ENCODE results near the gene BRD3OS.
"Not testable (repeated sequence)": the region's sequence is repeated elsewhere in the genome, so short reads cannot be mapped to it uniquely, and the experiment has no call there.

Gene BRD3OS

DNA sequence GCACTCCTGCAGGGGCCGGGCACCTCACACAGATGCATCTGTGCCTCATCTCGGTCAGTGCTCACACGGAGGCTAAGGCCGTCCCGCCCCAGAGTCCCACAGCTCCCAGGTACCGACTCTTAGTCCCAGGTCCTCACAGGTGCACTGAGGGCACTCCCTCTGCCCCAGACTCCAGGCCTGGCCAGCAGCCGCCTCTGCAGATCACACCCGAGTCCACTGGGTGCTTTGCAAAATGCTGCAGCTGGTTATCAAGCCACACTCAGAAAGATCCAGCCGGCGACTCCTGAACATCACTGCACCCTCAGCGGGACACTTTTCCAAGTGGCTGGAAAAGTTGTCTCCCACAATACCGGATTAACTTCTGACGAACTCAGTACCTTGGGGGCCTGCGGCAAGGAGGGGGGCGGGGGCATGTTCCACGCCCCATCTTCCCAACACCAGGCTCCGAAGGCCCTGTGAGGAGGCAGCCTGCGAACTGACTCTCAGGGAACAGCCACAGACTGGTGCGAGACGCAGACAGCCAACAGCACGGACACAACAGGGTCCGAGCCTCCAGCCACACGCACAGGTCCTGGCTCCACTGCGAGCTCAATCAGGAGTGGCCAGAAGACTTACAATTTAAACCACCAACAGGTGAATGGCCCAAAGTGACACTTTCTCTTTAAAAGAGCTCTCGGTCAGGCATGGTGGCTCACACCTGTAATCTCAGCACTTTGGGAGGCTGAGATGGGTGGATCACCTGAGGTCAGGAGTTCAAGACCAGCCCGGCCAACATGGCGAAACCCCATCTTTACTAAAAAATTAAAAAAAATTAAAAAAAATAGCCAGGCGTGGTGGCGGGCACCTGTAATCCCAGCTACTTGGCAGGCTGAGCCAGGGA lies 38.5 kb downstream of the BRD3OS start:
- no peak for DNase-seq (ENCODE audit: low read depth, low spot score)

DNA sequence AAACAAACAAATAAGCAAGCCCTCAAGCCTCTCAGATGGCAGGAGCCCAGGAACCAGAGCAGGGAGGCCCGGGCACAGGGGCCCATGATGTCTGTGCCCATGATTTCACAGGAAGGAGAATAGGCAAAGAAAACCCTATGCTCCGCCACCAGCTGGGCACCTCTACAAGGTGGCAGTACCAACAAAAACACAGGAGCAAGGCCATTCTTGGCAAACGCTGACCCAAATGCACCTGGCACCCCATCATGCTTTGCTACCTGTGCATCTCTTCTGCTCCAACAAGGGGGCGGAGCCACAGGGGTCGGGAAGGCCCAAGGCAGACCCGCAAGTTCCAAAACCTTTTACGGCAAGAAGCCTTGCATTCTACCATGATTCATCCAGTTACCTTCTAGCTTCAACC lies 39.4 kb downstream of the BRD3OS start:
- DNase-seq (ENCODE audit: low read depth, low spot score) = no peak

DNA sequence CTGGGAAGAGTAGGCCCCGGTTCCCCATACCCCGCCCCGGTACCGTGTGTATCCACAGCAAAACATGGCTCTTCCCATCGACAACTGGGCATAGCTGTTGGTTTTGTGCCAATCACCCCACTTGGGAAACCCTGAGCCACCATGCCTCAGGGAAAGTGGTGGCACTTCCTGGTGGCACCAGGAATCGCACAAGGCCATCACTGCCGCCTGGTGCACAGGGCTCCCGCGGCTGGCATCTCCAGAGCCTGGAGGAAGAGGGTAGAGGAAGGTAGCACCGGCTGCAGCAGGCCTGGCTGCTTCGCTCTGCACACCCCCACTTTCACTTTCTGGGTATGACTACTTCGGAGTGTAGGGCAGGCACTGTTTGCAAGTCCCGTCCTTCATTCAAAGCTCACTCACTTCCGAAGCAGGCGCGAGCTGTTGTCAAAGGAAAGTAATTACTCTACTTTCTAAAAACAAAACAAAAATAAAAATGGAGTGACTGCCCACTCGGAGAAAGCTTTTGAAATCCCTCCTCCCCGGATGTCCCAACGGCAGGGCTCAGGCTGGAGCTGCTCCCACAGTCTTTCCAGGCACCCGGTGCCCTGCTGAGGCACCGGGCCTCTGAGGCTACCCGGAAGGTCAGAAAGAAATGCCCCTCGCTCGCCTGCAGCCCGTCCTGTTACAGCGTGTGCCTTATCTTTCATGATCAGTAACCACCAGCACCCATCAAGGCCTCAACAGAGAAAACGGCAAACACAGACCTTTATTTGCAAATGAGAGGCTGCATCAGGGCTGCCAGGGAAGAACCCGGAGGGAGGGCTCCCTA lies 40.5 kb downstream of the BRD3OS start:
- DNase-seq (ENCODE audit: low read depth, low spot score) = peak; percentile 49

DNA sequence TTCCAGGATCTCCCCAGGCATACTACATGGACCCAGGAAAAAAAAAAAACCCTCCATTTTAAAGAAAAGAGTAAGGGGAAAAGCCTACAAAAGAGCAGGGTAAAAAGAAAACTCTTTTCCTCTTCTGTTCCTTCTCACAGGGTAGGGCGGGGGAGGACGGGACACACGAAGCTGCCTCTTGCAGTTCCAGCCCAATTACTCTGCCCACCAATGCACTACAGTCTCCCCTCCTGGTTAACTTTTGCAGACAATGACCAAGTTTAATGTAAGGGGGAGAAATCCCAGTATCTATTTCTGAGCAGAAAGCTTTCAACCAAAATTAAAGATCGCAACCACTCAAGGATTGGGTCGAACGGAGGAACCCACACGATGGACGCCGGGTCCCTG lies 41.2 kb downstream of the BRD3OS start:
- no peak for DNase-seq (ENCODE audit: low read depth, low spot score)

DNA sequence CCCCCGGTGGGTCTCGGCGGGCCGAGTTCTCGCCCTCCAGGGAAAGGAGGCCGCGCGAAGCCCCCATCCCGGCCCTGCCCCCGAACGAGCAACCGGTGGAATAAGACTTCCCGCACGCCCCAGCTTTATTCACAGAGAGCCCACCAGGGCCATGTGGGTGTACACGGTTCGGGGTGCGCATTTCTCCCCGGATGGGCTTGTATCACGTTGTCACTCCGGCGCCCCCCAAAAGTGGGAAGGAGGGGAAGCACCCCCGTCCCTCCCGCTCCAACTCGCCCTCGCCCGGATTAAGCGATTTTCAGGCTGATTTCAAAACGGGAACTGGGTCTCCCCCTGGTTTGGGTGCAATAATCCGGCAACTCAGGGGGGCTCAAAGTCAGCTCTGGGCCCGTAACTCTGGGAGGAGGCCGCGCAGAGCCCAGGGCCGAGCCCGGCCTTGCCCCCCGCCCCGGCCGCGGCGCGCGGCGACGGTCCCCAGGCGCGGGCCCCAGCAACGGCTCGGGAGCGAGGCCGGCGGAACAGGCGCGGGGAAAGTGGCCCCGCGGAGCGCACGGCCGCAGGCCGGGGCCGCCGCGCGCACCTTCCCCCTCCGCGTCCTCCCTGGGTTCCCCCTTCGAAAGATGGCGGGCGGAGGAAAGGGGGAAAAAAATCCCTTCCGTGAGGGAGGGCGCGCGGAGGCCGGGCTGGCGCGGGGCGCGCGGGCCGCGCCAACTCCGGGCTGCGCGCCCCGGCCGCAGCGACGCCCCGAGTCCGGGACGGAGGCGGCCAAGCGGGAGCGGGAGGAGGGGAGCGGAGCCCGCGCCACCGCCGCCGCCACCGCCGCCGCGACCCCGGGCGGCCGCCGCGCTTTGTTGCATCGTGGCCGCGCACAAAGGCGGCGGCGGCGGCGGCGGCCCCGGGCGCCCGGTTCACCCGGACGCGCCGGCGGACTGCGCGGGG lies 41.9 kb downstream of the BRD3OS start:
- DNase-seq (ENCODE audit: low read depth, low spot score) = no peak

DNA sequence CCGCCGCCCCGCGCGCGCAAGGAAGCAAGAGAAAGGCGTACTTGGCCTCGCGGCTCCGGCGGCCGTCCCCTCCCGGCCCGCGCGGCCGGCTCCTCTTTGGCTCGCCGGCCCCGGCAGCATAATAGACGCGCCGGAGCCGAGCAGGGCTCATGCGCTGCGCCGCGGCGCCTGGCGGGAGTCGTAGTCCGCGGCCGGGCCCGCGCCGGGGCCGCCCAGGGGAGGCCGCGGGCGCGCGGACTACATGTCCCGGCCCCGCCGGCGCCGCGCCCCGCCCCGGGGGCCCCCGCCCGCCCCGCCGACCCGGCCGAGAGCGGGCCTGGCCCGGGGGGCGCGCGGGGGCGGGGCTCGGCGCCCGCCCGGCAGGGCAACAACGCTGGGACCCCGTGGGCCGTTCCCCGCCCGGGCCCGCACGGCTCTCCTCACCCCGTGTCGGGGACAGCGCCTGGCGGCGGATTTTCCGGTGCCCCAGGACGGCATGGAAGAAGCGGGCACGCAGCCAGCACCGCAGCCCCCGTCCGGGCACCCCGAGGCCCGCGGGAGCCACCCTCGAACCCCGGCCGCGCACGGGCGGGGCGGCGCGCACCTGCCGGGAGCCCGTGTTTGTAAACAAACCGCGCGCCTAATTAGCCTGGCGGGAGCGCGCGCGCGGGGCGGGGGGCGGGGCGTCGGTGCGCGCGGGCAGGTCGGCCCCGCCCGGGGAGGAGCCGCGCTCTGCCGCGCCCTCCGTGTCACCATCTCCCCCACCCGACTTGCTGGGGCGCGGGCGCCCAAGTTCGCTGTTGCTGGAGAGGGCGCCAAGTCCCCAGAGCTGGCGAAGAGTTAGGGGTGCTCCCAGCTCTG lies 42.8 kb downstream of the BRD3OS start, which contains the start of gene BRD3:
BRD3 (minus strand) TSS at position 123 of the 840 bp plus-strand sequence. CDS start 14,549 bp downstream, outside the sequence.
- DNase-seq (ENCODE audit: low read depth, low spot score) = peak; percentile 57

DNA sequence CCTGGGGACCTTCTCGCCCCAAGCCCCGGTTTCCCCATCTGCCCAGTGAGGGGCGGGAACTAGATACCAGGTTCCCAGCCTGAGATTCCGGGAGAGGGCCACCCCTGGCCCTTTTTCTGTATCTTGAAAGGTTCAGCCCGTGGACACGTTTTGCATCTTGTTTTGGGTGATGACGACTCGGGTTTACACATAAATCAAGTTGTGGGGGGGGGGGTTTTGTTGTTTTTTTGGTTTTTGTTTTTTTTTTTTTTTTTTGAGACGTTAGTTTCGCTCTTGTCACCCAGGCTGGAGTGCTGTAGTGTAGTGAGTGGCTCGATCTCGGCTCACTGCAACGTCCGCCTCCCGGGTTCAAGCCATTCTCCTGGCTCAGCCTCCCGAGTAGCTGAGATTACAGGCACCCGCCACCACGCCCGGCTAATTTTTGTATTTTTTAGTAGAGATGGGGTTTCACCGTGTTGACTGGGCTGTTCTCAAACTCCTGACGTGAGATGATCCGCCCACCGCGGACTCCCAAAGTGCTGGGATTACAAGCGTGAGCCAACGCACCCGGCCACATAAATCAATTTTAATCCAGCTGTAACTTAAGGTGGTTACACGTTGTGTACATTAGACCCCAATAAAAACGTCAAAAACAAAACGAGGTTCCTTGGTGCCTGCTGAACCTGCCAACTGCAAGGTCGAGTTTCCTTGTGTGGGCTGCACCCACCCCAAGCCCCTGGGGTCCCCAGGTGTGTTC lies 43.6 kb downstream of the BRD3OS start:
- no peak for DNase-seq (ENCODE audit: low read depth, low spot score)

DNA sequence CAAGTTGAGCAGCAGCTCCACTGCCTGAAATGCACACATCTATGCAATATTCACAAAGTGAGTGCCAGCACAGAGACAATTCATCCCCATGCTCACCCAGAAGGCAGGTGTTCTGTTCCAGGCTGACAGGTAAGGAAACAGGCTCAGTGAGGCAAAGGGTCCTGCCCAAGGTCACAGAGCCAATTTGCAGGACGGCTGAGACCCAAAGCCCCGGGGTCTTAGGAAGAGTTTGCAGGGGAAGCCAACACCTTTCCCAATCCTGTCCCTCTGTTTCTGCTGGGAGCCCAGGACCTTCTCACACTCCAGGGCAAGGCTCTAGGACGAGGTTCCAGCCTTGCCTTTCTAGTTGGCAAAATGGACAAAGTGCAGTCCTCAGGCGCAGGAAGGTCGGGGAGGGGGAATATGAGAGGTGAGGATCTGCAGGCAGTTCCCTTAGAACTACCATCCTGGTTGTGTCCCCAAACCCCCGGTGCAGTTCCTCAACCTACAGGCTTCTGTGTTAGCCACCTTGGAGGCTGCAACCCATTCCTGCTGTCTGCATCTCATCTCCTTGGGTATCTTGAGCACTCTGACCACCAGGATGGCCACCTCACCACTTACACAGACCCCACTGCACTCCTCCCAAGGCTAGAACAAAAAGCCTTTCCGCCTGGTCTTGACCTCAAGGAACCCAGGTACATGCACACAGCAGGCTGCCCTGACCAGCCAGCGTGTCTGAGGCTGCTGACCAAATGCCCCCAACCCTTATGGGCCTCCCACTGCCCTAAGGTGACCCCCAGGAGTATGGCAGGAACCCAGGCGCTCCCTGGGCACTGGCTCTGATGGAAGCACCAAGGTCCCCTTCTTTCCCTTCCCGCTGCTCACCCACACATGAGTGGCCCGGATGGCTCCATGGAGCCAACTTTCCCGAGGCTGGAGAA lies 44.5 kb downstream of the BRD3OS start:
- DNase-seq (ENCODE audit: low read depth, low spot score) = no peak

DNA sequence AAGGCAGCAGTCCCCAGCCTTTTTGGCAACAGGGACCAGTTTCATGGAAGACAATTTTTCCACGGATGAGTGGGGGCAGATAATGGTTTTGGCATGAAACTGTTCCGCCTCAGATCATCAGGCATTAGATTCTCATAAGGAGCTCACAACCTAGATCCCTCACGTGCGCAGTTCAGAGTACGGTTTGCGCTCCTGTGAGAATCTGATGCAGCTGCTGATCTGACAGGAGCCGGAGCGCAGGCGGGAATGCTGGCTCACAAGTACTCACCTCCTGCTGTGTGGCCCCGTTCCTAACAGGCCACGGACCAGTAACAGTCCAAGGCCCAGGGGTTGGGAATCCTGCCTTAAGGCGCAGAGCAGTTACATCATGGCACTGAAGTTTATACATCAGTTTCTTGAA lies 45.9 kb downstream of the BRD3OS start:
- DNase-seq (ENCODE audit: low read depth, low spot score) = no peak

DNA sequence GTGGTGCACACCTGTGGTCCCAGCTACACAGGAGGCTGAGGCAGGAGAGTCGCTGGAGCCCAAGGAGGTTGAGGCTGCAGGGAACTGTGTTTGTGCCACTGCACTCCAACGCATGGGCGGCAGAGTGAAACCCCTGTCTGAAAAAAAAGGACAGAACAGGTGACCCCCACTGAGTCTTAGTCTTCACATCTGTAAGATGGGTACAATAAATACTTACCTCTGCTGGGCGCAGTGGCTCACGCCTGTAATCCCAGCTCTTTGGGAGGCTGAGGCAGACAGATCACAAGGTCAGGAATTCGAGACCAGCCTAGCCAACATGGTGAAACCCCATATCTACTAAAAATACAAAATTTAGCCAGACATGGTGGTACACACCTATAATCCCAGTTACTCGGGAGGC lies 47.4 kb downstream of the BRD3OS start:
- DNase-seq (ENCODE audit: low read depth, low spot score) = not testable (repeated sequence)

DNA sequence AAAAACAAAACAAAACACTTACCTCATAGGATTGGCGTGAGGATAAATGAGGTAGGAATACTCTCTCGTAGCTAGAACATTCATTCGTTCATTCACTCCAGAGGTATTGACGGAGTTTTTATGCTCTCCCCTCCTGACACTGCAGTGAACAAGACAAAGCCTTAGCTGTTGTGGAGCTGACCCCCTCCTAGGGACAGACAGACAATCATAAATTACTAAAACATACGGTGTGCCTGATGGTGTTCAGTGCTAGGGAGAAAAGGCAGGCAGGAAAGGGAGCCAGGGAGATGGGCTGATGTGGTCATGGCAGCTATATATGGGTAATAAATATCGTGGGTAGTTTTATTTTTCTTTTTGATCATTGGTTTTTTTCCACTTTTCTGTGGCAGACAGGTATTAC lies 48.2 kb downstream of the BRD3OS start:
- no peak for DNase-seq (ENCODE audit: low read depth, low spot score)

DNA sequence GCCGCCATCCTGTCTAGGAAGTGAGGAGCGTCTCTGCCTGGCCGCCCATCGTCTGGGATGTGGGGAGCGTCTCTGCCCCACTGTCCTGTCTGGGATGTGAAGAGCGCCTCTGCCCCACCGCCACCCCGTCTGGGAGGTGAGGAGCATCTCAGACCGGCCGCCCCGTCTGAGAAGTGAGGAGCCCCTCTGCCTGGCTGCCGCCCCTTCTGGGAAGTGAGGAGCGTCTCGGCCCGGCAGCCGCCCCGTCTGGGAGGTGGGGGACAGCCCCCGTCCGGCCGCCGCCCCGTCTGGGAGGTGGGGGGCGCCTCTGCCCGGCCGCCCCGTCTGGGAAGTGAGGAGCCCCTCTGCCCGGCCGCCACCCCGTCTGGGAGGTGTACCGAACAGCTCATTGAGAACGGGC lies 50.4 kb downstream of the BRD3OS start:
- not testable (repeated sequence) for DNase-seq (ENCODE audit: low read depth, low spot score)

DNA sequence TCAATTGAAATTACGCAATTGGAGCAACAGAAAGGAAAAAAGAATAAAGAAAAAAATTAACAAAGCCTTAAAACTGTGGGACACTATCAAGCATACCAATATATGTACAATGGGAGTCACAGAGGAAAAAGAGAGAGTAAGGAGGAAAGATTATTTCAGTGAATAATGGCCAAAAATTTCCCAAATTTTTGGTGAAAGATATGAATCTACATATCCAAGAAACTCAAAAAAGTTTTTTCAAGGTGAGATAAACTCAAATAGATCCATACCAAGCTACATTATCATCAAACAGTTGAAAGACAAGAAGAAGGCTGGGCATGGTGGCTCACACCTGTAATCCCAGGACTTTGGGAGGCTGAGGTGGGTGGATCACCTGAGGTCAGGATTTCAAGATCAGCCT lies 51.4 kb downstream of the BRD3OS start:
- DNase-seq (ENCODE audit: low read depth, low spot score) = no peak
